Measurements from ENCODE around the gene TRMT10A. TPM values are rescaled to one million over a fixed set of nuclear protein-coding genes. Genes with fewer than 3 reads are reported as not detected.
A peak's percentile ranks its signal among the peaks of the same experiment; 100 is the strongest.

The TRMT10A gene
- total RNA-seq, 2 experiments from 2014 or later, result 7.7 to 8.0 TPM

DNA sequence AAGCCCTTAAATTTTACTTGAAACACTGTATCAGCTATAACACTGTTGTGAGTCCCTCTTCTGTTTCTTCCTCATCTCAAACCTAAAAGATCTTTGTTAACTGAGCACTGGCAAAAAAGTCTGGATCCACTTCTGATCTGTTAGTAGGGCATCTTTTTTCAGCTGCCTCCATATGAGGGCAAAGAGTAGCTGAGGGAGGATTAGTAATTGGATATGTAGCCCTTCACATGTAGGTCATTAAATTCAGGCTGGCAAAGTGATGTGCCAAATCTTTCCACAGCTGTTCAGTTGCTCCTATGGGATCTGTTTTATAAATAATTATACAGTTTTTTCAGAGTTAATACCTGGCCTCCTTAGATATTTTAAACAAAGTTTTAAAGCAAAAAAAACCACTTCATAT, 1.1 kb upstream of the TRMT10A start:
- Mint-ChIP-seq H3K9me3 (no peaks in the 10 kb centered on the region), H3K4me3 (peak overlapping the region; percentile 90), H3K36me3 (ENCODE audit: low read depth) (no peaks in the 10 kb centered on the region), H3K27me3 (peaks cover 16% of the 10 kb centered on the region), H3K4me1 (ENCODE audit: low read depth) (peaks cover 8% of the 10 kb centered on the region), H3K27ac (no peak overlapping the region)
- CTCF ChIA-PET, result interaction anchor here (2.8 to 3.0 kb wide), 2 partner anchors 244 to 247 kb away, joined by 12 to 27 read pairs; no protein-coding TSS in a partner anchor
- TF ChIP-seq, protein P1, sequence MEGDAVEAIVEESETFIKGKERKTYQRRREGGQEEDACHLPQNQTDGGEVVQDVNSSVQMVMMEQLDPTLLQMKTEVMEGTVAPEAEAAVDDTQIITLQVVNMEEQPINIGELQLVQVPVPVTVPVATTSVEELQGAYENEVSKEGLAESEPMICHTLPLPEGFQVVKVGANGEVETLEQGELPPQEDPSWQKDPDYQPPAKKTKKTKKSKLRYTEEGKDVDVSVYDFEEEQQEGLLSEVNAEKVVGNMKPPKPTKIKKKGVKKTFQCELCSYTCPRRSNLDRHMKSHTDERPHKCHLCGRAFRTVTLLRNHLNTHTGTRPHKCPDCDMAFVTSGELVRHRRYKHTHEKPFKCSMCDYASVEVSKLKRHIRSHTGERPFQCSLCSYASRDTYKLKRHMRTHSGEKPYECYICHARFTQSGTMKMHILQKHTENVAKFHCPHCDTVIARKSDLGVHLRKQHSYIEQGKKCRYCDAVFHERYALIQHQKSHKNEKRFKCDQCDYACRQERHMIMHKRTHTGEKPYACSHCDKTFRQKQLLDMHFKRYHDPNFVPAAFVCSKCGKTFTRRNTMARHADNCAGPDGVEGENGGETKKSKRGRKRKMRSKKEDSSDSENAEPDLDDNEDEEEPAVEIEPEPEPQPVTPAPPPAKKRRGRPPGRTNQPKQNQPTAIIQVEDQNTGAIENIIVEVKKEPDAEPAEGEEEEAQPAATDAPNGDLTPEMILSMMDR (IDR thresholded peaks at IDR 0.05), result no peak
- intact Hi-C loops (cut with micrococcal nuclease), result loop anchor here (5.0 kb wide), 2 partner anchors 327 to 382 kb away; partner anchors contain the start of genes DNAJB14 and LAMTOR3
- ATAC-seq (no peak), DNase-seq (no peak)
- POLR2A ChIA-PET, result no interaction called here

DNA sequence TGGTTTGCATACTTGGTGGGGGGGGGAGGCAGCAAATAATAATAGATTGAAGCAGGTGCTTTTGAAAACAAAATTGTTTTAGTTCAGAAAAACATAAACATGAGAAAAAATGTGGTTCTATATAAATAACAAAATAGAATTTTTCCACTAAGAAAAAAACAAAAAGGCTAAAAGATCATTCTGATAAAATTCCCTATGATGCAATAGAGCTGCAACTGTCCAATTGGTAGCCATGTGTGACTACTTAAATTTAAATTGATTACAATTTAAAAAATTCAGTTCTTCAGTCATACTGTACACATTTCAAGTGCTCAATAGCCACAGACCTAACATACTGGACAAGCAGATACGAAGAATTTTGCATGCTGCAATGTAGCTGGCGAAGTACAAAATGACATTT, 11.0 kb downstream of the TRMT10A start:
- Mint-ChIP-seq H3K36me3 (ENCODE audit: low read depth) (peaks cover 7% of the 10 kb centered on the region), H3K27me3 (no peaks in the 10 kb centered on the region), H3K27ac (no peak overlapping the region), H3K9me3 (no peaks in the 10 kb centered on the region), H3K4me3 (no peak overlapping the region), H3K4me1 (ENCODE audit: low read depth) (no peaks in the 10 kb centered on the region)
- TF ChIP-seq, protein P1 (IDR thresholded peaks at IDR 0.05), result no peak
- ATAC-seq, result no peak
- ChIA-PET CTCF (interaction anchor here (1.6 kb wide), 1 partner anchor 90 kb away, joined by 5 read pairs; no protein-coding TSS in a partner anchor), POLR2A (no interaction called here)
- no peak for DNase-seq
- intact Hi-C loops (cut with micrococcal nuclease), result no loop called here

DNA sequence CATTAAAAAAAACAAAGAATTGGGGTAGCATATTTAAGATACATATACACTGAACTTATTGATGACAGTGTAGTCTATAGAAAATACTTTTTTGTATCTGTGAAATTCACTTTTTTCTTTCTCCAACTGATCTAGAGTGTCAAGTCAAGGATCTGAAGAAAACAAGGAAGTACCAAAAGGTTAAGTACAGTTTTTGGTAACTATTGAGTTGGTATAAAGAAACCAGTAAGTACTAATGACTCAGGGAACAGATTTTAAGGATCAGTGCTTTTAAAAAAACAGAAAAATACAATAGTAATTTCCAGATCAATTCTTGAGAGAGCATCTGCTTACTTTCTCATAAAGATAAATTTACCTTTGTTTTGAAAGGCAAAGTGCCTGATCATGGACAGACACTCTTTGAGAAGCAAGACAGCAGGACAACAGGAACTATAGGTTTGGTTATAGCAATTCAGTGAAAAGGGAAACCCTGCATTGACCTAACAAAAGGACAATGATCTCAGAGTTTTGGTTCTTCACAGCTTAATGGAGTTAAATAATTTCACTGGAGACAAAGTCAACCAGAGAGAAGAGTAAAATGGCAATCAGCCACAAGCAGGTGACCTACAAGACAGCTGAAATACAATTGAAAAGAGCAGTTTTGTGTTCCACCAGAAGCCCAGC, 23.4 kb downstream of the TRMT10A start:
- ATAC-seq, result no peak
- H3K27me3 Mint-ChIP-seq, result no peaks in the 10 kb centered on the region
- CTCF ChIA-PET, result no interaction called here

DNA sequence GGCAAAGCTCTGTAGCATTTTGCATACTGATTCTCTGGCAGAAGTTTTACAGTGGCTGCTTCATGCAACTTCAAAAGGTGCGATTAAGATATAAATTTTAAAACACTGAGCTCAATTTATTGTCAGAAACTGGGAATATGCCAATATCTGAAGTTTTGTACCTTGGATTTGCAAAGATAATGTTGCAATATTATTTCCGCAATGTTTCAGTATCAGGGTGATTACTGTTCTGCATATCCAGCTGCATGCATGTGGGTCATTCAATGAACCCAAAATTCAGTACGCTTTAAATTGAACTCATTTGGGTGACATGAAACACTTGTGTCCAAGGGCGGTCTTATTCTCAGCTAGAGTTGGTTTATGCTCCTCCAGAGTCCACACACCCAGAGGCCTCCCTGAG, 26.2 kb downstream of the TRMT10A start:
- H3K27ac Mint-ChIP-seq, result no peak overlapping the region

More for the DNA sequence above, 23.4 kb downstream of the TRMT10A start:
- POLR2A ChIA-PET, result no interaction called here
- intact Hi-C loops (cut with micrococcal nuclease), result no loop called here
- H3K4me1 Mint-ChIP-seq (ENCODE audit: low read depth), result no peaks in the 10 kb centered on the region
- TF ChIP-seq, protein P1 (IDR thresholded peaks at IDR 0.05), result no peak
- peaks cover 11% of the 10 kb centered on the region for H3K9me3 Mint-ChIP-seq
- no peak overlapping the region for H3K27ac Mint-ChIP-seq
- no peak overlapping the region for H3K4me3 Mint-ChIP-seq
- H3K36me3 Mint-ChIP-seq (ENCODE audit: low read depth), result no peaks in the 10 kb centered on the region
- DNase-seq, result no peak

DNA sequence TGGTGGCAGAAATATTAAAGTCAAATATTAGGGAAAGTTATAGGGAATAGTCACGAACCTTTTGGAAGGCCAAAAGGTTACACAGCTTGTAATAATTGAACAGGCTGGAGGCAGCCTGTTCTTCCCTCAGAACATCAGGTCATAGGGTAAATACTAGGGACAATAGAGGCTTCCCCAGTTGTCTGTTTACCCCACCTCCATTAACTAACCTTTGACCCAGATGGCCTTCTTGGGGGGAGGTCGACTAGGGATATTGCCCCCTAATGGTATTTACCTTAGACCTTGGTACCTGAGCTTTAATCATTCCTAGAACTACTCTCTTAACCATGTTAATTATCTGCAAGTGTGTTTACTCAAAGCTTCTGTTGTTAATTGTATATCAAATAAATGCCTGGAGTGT, 27.0 kb downstream of the TRMT10A start:
- Mint-ChIP-seq H3K27me3 (peaks cover 7% of the 10 kb centered on the region), H3K4me1 (ENCODE audit: low read depth) (no peaks in the 10 kb centered on the region), H3K36me3 (ENCODE audit: low read depth) (no peaks in the 10 kb centered on the region), H3K4me3 (no peak overlapping the region), H3K9me3 (no peaks in the 10 kb centered on the region), H3K27ac (no peak overlapping the region)
- DNase-seq, result no peak
- intact Hi-C loops (cut with micrococcal nuclease), result no loop called here
- no peak for ATAC-seq
- POLR2A ChIA-PET, result no interaction called here
- TF ChIP-seq, protein P1 (IDR thresholded peaks at IDR 0.05), result no peak
- CTCF ChIA-PET, result no interaction called here

More for the DNA sequence above, 26.2 kb downstream of the TRMT10A start:
- TF ChIP-seq, protein P1 (IDR thresholded peaks at IDR 0.05), result no peak
- Mint-ChIP-seq H3K9me3 (no peaks in the 10 kb centered on the region), H3K4me1 (ENCODE audit: low read depth) (no peaks in the 10 kb centered on the region), H3K4me3 (no peak overlapping the region), H3K27me3 (peaks cover 4% of the 10 kb centered on the region), H3K36me3 (ENCODE audit: low read depth) (no peaks in the 10 kb centered on the region)
- CTCF ChIA-PET, result interaction anchor here (1.1 kb wide), 2 partner anchors 8 to 75 kb away, joined by 3 to 4 read pairs; no protein-coding TSS in a partner anchor
- POLR2A ChIA-PET, result interaction anchor here (0.9 kb wide), 1 partner anchor 16 kb away, joined by 3 read pairs; no protein-coding TSS in a partner anchor
- ATAC-seq (no peak), DNase-seq (no peak)
- intact Hi-C loops (cut with micrococcal nuclease), result no loop called here
